NCI-H82 treated with DMSO at 0.1 percent for 48 hours (cell line): ENCODE measurements around the gene RCSD1.

ENCODE experiments used
- DNase-seq: peaks from one replicate; lab custom pipeline; 2025; ENCODE audit not compliant: unreplicated experiment; lab: John Stamatoyannopoulos, UW

The RCSD1 gene

DNA sequence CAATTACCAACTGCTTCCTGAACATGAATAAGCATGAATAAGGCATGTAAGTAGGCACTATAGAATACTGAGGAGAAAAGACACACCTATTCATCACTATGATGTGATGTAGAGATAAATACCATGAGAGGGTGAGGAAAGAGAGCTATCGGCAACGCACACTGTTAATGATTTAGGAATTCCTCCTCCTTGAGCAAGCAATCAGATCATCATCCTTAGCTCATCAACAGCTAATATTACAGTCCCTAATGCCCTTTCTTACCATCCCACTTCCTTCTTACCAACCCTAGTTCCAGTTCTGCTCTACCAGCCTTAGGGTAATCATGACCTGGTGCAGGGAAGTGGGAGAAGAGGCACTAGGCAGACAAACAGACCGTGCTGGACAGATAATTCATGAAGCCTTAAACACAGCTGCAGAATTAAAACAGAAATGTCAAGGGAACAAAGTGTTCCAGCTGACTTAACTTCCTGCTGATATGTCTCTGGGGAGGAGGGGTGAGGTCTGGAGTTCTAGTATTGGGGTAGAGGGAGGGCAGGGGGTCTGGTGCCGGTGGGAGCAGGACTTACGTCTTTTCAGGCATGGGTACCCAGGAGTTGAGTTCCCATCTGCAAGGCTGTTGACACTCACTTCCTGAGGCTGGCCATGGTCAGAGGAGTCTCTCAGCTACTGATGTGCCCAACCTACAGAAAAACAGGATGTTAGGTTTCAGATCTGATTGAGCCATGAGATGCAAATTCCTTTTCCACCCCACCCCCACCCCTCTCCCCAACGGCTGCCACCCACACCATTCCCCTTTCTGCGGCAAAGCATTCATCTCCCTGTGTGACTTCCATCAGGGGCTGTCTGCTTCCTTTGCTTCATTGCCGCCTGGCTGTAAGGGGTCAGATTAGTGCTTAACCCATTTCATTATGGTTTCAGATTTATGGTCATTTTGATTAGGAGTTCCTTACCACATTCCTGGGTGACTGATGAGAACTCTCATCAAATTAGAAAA lies 12.6 kb upstream of the RCSD1 start:
- DNase-seq = no peak

DNA sequence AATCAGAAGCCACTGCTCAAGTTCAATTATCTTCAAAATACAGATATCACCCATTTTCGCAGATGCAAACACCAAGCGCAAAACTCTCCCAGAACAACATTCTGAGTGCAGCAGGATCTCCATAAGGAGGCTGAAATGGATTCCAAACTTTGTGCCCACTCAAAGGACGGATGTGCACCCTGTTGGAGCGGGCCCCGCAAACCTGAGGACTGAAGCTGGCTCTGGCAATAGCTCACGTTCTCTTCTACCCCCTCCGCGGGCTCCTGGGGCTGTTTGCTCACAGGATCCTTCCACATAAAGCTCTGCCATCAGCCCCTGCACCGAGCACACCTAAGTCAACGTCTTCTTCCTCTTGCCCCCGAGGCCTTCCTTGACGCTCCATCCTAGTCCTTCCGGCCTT lies 11.7 kb upstream of the RCSD1 start:
- DNase-seq = no peak

DNA sequence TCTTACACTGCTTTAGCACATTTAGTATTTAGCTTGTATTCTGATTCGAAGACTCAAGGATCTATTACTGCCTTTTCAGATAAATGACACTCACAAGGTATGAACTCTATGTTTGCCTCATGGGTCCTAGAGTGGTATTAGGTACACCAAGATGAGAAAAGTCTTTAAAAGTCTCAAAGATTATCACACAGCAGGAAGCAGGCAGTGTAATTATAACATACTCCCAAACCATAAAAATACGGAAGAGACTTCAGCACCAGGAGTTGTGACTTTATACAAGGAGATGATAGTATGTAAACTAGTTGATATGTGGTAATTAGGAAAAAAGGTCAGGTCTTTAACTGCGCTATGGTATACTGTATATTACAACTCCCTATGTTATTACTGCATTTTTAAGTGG lies 11.2 kb upstream of the RCSD1 start:
- DNase-seq = no peak

DNA sequence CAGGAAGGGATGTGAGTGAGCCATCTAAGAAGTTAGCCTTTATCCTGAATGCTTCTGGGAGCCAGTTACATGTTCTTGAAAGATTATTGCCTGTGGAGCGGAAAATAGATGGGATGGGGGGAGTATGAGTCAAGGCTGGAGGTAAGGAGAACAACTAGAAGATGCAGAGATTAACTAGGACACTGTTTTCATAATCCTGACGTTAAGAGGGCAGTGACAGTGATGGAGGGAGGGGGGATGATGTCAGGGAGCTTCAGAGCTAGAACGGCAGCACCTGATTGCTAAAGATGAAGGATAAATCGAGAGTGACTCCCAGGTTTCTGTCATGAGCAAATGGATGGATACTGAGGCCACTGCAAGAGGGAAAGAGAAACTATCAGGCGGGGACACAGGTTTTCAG lies 10.0 kb upstream of the RCSD1 start:
- no peak for DNase-seq

DNA sequence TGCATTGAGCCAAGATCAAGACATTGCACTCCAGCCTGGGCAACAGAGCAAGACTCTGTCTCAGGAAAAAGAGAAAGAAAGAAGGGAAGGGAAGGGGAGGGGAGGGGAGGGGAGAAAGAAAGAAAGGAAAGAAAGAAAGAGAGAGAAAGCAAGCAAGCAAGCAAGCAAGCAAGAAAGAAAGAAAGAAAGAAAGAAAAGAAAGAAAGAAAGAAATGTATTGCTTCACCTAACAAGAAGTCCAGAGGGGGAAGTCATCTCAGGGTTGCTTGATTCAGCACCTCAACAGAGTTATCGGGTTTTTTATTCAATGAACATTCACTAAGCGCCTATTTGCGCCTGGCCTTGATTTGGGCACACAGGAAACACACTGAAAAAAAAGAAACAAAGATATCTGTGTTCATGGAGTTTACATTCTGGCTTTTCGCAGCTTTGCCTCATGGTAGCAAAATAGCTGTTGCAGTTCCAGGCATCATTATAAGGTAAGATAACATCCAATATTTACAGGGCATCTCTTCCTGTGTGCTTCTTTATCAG lies 8.2 kb upstream of the RCSD1 start:
- DNase-seq = no peak

DNA sequence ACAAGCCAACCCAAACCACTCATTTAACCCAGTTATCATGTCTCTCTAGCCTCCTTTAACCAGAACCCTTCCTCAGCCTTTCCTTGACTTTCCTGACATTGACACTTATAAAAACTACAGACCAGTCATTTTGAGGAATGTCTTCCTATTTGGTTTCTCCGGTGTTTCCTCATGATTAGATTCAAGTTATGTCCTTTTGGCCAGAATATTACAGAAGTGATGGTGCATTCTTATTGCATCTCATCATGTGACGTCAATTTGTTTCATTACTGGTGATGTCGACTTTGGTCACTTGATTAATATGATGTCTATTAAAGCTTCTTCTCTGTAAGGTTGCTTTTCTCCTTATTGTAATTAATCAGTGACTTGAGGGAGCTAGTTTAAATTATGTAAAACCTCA lies 6.1 kb upstream of the RCSD1 start:
- DNase-seq = no peak

DNA sequence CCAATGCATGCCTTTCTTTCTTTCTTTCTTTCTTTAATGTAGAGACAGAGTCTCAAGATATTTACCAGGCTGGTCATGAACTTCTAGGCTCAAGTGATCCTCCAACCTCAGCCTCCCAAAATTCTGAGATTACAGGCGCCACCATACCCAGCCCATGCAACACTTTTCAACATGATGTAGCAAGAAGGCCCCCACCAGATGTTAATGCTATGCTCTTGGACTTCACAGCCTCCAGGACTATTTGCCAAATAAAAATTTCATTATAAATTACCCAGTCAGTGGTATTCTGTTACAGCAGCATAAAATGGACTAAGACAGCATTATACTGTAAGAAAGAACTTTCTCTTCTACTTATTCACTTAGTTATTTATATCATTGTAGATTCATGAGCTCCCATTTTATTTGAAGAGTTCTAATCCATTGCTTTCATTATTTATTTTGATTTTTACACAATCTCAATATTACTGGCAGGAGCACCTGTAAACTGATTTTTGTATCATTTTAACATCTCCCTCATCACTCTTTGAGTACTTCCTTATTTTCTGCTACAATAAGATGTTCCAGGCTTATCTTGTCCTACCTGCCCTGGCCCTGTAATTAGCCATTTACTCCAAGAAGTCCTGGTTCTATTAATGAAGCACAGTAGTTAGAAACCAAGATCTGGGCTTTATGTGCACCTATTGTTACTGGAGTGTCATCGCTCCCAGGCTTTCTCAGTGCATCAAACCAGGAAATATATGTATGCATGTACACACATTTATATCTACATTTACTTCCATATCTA lies 4.8 kb upstream of the RCSD1 start:
- DNase-seq = no peak

DNA sequence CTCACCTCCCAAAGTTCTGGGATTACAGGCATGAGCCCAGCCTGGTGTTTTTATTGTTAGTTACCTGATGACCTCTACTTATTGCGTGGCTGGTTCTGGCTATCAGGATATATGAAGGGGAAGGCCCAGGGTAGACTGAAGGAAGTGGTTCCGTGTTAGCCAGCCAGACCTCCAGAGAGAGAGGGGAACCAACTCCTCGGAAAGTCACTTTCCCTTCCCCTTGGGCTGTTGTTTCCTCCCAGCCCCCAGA lies 2.5 kb upstream of the RCSD1 start:
- no peak for DNase-seq

DNA sequence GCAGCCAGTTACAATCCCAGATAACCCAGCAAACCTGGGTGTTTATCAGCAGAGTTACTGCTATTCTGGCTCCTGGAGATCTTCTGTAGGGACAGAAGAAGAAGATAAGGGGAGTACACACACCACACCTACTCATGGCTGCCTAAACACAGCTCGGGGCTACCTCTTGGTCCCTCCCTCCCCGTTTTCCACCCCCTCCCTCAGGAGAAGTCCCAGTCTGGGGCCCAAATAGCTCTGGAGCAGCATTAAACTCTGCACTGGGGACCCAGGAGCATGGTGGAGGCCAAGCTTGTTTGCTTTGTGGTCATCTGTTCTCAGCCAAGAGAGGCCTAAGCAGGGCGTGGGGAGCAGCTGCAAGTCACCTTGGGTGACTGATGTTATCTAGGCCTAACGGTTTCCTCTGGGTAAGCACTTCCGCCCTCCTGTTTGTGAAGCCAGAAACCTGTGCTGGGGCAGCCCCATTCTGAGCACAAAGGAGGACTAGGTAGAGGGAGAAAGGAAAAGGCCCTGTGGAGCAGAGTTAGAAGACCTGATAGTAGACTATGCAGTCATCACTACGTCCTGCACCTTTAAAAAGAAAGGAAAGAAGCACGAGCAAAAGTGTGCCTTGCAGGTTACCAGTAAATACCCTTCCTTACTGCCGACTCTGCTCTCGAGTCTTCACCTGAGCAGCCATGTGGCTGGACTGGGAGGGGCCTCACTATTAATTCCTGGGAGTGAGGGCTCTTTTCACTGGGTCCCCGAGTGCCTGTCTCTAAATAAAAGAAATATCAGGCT lies 2.0 kb upstream of the RCSD1 start:
- no peak for DNase-seq

DNA sequence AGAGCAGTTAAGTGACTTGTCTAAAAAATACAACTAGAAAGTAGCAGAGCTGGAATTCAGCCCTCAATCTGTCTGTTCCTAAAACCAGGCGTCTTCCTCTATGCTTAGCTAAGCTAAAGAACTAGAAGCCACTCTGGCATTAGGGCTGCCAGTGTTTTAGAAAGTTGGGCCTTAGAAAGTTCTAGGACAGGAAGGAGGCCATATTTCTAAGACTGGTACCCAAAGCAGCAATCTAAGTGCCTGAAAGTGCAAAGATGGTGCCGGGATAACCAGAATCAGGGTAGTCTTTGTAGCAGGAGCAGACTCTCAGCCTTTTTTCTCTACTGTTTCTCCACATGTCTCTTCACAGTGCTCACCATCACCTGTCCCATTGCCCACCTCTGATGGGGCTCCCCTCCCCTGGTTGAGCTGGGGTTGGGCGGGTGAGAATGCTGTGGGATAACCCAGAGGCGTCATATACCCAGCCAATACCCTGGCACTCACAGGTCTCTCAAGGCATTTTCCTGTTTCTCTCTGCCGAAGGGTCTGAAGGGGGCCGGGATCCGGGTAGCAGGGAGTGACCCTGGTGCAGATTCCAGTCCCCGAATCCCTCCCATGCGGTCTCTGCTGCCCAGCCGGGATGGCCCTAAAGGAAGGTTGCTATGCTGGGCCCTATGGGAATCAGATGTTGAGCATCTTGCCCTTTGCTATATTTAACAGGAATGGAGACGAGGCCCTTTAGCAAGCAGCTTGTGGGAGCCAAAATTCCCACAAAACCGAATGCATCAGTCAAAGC lies 1.1 kb upstream of the RCSD1 start:
- DNase-seq = no peak

DNA sequence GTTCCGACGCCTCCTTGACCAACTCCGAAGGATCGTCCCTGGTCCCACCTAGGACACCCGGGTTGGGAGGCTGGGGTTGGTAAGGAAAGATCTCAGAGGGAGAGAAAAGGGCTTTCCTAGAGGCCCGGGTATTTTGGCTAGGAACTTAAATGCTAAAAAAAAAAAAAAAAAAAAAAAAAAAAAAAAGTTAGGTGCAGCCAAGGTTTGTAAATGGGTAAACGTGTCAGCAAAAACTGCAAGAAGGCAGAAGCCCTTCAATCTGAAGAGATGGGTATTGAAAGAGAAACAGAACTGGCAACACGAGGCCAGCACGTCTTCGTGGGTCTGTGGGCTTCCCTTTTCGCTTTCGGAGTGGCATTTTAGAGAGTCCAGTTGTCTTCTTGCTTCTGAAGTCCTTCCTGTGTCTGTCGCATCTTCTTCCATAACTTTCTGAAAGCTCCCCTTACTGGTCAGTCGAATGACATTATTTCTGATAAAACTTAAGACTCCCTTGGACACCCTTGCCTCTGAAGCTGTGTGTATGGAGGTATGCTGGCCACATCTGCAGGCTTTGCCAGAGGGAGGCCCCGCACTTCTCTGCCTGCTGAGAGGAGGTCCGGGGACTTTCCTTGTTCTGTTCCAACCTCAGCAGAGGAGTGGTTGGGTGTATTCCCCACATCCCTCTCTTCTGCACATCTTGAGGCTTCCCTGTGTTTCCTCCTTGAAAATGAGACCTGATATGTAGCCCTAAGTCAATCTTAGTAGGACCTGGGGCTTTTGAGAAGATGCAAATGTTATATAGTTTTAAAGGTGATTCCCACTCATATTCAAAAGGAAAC lies 745 bp downstream of the RCSD1 start:
- DNase-seq = no peak

DNA sequence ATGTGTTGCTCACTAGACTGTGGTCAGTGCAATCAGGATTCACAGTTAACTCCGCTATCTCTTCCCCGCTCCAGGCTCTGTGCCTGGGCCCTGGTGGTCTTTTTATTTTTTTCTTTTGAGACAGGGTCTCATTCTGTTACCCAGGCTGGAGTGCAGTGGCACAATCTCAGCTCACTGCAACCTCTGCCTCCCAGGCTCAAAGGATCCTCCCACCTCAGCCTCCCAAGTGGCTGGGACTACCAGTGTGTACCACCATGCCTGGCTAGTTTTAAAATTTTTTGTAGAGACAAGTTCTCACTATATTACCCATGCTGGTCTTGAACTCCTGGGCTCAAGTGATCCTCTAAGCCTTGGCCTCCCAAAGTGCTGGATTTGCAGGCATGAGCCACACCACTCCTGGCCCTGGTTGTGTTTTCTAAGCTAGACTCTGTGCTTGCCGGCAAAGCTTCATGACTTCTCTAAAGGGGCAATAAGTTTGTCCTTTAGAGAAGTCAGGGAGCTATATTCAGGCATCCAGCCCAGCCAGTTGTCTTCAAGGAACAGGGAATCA lies 1.4 kb downstream of the RCSD1 start:
- no peak for DNase-seq

DNA sequence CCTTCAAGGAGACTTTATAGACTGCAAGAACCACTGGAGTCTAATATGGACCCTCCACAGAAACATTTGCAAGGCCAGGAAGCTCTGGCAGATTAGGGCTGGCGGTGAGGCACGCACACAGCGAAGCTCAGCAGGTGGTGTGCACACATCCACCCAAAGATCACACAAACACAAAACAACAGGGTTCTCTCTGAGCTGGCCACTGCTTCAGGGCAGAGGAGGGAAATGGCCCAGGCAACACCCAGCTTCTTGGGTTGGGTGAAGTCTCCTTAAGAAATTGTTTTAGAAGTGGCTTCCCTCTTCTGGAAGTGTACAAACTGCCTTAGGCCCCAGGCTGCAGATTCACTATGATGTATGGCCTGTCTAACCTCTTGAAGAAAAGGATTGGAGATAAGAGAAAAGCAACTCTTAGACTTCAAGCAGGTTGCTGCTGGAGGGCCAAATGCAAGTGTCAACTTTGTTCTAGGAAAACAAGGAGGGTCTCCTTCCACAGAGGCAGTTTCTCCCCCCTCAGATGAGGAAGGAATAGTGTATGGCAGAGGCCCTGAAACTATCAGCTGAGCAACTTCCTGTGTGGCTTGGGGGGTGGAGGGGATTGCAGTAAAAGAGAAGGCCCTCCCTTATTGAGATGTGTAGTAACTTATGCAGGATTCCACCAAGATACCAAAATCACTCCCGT lies 2.0 kb downstream of the RCSD1 start:
- DNase-seq = no peak

DNA sequence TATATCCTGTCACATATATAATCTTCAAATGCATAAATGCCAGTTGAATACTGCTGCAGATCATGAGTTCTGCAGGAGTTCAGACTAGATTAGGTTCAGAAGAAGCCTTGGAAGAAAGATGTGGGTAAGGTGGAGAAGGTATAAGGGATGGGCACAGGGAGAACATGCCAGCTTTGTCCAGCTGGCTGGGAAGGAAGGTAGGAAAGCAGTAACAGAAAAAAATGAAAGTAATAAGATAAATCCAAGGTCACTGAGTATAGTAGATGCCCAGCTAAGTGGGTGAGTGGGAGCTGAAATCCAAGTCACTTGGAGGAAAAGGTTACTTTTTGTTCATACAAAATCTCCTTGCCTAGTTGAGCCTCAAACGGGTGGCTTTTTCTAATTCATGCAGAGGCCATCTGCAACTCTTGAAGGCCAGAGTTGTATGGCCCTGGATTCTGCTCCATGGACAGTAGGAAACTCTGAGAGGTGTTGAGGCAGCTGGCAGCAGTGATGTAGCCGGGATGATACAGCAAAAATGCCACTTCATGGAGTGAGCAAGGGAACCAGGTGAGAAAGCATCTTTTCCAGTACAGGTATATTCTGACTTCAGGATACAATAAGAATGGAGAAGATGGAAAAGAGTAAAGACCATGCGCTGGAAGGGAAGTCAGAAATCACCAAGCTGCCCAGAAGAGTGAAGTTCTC lies 3.4 kb downstream of the RCSD1 start:
- no peak for DNase-seq

DNA sequence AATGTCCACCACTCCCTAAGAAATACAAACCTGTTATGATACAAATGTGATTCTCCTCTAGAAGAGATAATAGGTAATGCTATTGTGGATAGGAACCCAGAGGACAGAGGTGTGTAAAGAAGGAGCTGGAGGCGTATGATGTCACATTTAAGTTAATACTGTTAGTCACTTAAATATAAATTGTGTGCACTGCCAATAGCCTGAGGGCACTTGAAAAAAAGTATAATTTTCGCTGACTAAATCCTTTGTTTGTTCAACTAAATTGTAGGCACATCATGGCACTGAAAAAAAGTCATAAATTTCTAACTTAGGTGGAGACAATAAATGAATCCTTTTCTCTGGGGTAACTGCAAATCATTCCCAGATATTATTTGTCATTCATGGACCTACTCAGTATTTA lies 4.4 kb downstream of the RCSD1 start:
- no peak for DNase-seq

DNA sequence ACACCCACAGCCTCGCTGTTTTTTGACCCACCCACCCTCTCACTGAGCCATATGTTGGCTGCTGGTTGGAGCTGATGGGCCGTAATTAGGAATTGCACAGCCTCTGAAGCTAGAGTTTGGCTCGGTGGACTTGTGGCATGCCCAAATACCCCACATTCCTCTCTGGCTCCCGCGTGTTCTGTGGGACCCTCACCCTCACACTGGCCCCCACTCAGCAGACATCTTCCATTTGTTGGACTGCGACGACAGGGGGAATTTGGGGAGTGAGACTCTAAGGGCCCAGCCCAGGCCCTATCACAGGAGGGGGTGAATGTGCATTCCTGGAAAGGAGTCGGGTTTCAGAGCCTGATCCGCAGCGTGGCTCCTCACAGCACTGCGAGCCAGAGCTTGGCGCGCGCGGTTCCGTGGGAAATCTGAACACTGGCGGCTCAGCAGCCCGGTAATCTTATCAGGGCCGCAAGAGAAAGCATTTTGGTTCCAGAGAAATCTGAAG lies 5.2 kb downstream of the RCSD1 start:
- peak; percentile 61 for DNase-seq

DNA sequence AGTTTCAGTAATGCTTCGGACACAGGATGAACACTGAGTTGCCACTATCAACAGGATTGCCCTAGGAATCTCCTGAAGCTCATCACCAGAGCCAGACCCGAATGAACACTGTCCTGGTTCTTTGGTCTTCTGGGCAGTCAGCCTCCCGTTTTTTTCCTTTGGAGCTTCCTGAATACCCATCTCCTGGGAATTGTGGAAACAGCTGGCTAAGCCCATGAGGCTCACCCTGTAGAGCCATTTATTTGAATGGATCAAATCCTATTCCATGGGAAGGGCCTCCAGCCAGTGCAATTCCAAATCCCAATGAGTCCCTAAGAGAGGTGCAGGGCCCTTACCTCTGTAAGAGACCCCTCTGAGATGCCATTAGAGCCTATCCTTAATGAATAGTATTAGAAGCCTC lies 5.9 kb downstream of the RCSD1 start:
- peak; percentile 71 for DNase-seq

DNA sequence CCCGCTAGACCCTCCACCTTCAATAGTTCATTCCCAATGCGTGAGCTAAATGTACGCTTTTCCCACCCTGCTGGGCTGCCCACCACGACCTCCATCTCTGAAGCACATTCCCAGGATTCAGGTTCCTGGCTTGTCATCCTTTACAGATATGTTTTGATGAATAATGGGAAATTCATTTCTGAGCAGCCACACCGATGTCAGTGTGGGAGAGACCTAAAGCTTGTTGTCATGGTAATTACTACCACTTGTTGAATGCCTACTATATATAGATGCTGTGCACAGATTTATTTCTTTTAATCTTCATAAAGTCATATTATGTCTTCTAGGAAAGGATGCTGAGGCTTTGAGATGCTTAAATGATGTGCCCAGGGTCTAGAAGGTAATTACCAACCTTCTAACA lies 8.0 kb downstream of the RCSD1 start:
- DNase-seq = no peak
